T-helper 2 cell treated with Interferon-gamma antibody and Interleukin-4, amounts not matched to agents 100 ng/mL and 5 ng/mL, for 36 hours (primary cell): ENCODE data around the gene KIF1A. TPM values are rescaled to one million over a fixed set of nuclear protein-coding genes. Genes with fewer than 3 reads are reported as not detected.

Source experiments
- intact Hi-C: fragments of 100-400 bp; cut with micrococcal nuclease; formaldehyde crosslinking; loops from one replicate; pipeline ENCODE4 v1.15.1; 2023
- total RNA-seq: library from RNA; stranded (reverse); gene quantifications from 2 replicates; pipeline ENCODE4 v1.2.3, GENCODE V29; 2022

Gene KIF1A, protein sequence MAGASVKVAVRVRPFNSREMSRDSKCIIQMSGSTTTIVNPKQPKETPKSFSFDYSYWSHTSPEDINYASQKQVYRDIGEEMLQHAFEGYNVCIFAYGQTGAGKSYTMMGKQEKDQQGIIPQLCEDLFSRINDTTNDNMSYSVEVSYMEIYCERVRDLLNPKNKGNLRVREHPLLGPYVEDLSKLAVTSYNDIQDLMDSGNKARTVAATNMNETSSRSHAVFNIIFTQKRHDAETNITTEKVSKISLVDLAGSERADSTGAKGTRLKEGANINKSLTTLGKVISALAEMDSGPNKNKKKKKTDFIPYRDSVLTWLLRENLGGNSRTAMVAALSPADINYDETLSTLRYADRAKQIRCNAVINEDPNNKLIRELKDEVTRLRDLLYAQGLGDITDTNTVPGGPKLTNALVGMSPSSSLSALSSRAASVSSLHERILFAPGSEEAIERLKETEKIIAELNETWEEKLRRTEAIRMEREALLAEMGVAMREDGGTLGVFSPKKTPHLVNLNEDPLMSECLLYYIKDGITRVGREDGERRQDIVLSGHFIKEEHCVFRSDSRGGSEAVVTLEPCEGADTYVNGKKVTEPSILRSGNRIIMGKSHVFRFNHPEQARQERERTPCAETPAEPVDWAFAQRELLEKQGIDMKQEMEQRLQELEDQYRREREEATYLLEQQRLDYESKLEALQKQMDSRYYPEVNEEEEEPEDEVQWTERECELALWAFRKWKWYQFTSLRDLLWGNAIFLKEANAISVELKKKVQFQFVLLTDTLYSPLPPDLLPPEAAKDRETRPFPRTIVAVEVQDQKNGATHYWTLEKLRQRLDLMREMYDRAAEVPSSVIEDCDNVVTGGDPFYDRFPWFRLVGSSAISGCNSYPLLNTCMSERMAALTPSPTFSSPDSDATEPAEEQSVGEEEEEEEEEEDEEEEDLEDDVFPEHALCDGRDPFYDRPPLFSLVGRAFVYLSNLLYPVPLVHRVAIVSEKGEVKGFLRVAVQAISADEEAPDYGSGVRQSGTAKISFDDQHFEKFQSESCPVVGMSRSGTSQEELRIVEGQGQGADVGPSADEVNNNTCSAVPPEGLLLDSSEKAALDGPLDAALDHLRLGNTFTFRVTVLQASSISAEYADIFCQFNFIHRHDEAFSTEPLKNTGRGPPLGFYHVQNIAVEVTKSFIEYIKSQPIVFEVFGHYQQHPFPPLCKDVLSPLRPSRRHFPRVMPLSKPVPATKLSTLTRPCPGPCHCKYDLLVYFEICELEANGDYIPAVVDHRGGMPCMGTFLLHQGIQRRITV (N-terminal part only)
- 0.41 and 0.43 TPM in 2 replicates for total RNA-seq

DNA sequence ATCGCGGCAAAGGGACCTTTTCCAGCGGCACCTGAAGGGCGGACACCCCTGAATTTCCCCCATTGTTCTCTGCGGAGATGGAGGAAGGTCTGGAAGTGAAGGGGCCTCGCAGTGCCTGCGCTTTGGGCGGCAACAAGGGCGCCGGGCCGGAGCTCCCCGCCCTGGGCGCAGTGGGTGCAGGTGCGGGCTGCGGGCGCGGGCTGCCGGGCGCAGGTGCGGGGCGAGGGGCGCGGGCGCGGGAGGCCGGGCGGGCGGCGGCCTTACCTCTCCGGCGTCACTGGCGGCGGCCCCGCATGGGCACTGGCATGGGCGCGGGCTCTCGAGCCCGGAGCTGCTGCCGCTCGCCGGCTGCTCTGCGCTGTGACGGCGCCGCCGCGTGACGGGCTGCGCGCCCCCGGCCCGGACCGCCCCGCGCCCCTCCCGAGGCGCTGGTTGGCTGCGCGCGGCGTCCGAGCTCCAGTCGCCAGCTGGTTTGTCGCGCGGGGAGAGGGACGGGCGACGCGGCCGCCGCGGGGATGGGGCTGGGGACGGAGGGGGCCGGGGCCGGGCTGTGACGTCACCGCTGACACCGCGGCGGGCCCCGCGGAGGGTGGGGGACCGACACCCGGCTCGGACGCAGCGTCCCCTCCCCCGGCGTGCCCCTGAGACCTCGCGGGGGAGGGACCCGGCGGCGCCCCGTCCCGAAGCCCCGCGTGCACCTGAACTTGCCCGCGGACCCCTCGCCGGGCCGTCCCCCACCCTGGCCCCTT lies at the start of gene KIF1A:
KIF1A (minus strand) TSS at position 362 of the 749 bp plus-strand sequence. CDS start 22,467 bp downstream, outside the sequence.
- intact Hi-C loops: no loop called here

DNA sequence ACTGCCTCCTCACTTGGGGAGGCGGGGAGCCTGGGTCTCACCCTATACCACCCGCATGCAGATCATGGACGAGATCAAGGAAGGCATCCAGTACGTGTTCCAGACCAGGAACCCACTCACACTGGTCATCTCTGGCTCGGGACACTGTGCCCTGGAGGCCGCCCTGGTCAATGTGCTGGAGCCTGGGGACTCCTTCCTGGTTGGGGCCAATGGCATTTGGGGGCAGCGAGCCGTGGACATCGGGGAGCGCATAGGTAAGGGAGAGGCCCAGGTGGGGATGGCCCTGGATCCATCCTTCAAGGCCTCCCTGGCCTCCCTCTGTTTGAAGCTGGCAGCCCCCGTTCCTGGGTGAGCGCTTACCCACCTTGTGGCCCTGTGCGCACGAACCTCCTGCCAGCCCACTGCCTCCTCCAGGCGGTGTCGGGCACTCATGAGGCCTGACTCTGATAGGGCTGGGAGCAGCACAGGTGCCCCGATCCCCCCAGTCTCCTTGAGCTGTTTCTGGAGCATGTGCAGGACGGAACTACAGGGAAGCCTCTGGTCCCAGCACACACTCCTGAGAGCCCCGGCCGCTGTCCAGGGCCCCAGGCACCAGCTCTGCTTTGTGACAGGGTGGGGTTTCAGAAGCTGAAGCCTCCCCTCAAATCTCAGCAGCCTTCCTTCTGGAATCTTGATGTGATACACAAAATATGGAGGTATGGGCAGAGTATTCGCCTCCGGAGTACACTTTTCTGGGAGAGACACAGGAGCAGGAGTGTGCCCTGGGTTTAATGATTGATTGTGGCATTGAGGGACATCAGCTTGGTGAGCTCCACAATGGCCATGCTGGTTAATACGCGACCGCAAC lies 49.3 kb upstream of the KIF1A start:
- intact Hi-C loops: no loop called here

DNA sequence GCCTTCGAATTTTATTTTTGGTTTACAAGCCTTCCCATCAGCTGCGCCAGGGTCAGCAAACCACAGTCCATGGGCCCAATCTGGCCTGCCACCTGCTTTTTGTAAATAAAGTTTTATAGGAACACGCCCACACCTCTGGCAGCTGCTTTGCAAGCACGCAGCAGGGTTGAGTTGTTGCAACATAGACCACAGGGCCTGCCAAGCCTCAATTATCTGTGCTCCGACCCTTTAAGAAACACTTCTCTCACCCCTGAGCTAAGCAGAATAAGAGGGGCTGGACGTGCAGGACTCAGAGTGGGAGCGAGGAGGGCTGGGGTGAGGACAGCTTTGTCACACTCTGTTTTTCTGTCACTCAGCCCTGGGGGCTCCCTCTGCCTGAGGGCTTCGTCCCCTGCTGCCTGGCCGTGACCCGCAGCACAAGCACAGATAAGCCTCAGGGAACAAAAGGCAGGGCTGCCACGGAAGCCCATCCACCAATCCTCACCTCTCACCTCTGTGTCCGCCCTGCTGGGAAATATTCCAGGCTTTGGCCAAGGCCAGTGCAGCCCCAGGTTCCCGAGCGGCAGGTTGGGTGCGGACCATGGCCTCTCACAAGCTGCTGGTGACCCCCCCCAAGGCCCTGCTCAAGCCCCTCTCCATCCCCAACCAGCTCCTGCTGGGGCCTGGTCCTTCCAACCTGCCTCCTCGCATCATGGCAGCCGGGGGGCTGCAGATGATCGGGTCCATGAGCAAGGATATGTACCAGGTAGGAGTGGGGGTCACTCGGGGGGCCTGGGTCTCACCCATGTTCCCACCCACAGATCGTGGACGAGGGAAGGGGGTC lies 48.5 kb upstream of the KIF1A start, which contains the start of gene AGXT:
AGXT (plus strand) TSS at position 539 of the 823 bp plus-strand sequence; CDS start at position 581, 42 bp downstream.
- intact Hi-C loops: no loop called here

DNA sequence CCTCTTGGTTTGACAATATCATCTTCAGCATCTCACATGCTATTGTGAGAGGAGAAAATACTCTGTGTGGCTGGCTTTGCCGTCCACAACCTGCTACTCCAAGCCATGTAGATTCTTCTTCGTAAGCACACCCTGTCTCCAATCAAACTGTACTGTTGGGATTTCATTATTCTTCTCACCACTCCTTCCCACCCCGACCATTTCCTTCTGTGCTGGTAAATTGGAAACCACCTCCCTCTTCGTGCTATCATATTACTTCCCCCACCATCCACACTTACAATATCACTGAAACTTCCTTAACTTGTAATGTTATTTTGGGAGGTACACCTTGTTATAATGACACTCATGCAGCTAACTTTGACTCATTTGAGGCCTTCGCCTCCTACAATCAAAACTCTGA lies 45.4 kb upstream of the KIF1A start:
- intact Hi-C loops: no loop called here

DNA sequence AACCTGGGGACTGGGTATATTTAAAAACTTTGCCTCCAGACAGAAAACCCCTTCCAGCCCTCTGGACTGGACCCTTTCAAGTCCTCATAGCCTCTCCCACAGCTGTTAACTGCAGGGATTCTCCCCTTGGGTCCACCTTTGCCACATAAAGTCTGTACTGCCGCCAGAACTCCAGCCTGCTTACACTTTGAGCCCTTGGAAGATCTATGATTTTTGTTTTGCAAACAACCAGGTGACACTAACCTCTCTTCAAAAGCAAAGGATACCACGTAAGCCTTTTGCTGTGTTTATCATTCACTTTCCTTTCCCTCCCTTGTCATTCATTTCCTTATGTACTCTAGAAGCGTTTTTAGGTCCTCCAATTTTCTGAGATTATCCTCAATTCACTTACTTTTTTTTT lies 44.5 kb upstream of the KIF1A start:
- intact Hi-C loops: no loop called here

DNA sequence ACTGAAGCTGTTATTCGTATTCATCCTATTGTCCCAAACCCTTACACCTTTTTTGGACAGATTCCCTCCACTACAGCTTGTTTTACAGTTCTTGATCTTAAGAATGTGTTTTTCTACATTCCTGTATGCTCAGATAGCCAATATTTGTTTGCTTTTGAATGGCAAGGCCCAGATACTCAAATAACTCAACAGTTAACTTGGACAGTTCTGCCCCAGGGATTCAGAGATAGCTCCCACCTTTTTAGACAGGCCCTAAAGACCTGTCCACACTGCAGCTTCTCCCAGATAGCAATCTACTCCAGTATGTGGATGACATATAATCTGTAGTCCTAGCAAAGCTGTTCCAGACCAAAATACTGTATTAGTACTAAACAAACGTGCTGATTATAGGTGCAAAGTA lies 41.5 kb upstream of the KIF1A start:
- intact Hi-C loops: no loop called here

DNA sequence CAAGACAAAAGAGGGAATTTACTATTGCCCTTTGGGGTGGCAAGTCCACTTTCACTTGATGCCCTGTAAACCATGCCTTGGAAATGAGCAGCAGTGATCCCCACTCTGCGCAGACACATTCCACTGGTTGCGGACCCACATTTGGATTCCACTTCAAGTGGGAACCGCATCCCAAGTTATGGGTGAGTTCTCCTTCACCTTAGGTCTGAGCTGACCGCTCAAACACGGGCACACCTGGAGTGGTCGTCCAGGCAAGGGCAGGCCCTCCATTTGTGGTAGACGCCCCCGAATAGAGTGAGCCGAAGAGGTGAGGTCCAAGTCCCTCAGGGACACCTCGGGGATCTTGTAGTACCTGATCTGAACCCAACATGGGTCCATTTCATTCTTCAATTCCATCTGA lies 38.9 kb upstream of the KIF1A start:
- intact Hi-C loops: no loop called here

DNA sequence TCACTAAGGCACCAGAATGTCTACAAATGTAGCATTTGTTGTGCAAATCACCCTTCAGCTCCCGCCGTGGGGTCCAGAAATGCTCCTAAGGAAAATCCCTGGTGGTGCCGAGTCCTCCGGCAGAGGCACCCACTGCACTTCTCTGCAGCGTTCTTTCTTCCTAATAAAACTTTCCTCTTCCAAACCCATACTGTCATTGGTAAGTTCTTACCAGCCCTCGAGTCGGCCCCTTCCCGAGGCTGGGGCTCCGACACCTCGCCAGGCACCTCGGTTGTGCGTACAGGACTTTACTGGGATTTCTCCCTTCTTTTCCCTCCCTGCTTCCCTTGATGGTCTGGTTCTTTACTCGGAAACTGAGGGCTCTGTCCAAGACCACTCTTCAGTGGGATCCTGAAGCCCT lies 38.3 kb upstream of the KIF1A start:
- intact Hi-C loops: no loop called here

DNA sequence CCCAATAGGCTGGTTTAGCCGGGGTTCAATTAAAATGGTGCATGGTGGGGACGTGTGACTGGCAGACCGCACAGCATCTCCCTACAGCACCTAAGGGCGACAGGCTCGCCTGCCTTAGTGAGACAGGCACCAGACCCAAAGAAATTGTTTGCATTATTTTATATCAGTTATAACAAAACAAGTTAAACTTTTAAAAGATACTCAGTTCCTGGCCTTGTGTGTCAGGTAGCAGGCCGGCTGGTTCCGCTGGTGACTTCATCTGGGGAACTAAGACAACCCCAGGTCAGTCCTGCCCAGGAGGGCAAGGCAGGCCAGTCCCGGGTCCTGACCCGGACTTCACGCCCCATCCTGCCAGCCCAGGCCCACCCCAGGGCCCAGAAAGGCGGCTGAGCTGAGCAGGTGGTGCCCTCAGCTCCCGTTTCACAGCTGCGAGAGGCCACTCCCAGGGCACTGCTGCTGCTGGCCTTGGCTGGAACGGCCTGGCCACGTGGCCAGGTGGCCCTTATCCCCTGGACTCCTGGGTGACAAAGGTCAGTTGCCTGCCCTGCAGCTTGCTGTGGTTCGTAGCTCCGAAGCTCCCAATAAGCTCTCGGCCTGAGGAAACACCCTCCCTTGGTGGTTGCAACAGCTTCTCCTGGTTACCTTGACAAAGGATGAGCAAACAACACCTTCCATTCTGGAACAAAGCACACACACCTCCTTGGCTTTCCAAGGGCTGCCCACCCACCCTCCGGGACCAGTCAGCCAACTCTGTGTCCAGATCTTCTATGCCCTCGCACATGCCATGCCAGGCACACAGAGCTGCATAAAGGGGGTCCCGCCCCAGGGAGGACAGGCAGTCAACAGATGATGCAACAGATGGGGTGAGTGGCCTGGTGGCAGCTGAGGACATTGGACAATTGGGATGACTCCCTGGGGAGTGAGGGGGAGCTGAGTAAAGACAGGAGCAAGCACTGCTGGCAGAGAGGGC lies 37.3 kb upstream of the KIF1A start:
- intact Hi-C loops: no loop called here

DNA sequence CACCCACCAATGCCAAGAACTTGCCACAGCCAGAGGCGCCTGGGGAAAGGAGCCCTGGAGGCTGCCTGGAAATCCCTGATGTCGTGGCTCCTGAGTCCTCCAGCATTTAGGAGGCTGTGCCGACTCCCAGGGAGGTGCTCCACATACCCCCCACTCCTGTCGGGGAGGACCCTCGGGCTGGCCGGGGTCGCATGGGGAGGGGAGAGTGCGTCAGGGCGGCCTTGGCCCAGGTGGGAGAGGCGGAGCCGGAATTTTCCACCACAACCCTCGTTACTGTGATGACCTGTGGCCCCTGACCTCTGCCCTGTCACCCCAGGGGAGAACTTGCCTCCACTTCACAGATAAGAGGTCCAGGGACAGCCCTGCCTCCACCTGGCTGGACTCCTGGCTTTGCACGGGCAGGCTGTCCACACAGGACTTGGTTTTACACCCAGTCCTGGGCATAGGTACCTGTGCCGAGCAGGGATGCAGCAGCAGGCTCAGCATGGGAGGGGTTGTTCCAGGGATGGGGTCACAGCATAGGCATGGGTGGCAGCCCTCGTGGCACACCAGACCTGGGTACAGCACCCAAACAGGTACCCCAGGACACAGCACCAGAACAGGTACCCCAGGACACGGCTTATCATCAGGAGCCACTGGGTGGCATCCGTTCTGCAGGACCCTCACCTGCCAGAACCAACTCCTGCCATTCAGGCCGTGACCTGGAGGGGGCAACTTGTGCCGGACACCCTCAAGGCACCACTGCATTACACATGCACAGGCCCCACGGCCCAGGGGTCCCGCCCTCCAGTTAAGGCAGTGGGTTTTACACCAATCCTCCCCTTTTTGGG lies 36.3 kb upstream of the KIF1A start:
- intact Hi-C loops: no loop called here

DNA sequence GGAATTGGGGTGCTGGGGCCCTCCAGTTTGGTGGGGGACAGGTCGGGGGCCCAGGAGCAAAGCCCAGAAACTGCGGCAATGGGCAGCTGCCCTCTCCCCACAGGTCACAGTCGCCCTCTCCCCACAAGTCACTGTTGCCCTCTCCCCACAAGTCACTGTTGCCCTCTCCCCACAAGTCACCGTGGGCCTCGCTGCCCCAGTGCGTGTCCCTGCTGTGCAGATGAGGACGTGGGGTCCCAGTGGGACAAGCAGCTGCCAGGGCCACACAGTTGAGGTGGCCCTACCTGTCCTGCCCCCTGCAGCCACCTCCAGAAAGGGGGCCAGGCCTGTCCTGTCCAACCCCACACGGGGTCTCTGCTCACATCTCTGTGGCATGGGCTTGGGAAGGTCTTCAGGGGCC lies 35.7 kb upstream of the KIF1A start:
- intact Hi-C loops: no loop called here

DNA sequence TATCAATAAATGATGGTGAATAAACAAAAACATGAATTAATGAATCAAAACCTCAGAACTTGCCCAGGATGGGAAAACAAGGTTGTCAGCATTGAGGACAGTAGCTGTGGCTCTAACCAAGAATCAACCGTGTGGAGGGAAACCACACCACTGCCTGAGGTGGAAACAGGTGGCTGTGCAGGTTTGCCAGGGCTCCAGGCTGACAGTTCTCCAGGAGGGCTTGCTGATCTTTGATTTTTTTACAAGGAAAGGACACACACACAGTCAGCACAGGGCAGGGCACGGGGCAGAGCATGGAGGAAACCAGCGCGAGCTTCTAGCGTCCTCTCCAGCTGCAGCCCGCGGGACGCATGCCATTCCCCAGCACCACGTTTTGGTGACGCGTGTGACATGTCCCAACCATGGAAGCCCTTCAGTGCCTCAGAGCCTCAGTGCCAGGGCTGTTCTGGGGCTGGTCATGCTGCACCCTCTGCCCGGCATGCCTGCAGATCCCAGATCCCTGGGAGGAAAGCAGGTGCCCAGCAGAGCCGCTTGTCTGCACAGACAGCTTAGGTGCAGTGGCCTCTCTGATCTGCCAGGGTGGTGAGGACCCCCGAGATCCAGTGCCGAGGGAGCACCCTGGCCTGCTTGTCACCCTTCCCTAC lies 32.8 kb upstream of the KIF1A start:
- intact Hi-C loops: no loop called here

DNA sequence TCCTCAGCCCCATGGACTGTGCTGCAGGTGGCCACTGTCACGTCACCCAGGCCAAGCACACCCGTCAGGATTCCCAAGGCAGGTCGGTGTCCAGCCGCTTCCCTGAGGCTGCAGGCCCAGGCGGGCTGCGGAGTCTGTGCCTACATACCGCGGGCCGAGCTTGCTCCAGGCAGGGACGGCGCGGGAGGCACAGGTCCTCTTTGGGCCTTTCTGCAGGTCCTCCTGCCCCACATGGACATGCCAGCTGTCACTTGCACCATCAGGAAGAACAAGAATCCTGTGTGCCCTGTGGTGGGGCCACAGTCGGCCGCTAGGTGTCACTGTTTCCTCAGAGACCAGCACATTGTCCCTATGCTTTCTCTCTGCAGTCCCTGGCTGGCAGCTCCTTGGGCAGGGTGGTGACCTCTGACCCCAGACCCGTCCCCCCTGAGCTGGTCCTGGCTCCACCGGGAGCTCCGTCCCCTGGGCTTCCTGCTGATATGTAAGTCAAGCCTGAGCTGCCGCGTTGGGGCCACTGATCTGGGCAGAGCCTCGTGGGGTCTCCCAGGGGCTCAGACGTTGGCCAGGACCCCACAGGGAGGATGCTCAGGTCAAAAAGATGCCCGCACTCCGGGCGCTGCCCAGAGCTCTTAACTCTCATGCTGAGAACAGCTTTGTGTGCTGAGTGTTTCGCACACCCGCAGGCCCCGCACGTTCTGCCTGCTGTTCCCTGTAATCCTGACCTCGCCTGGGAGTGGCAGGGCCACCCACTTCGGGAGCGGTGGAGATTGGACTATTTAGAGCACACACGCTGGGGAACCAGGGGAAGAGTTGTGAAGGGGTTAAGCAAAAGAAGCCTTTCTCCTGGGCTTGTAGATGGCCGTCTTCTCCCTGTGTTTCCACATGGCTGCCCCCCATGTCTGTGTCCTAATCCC lies 31.3 kb upstream of the KIF1A start:
- intact Hi-C loops: no loop called here

DNA sequence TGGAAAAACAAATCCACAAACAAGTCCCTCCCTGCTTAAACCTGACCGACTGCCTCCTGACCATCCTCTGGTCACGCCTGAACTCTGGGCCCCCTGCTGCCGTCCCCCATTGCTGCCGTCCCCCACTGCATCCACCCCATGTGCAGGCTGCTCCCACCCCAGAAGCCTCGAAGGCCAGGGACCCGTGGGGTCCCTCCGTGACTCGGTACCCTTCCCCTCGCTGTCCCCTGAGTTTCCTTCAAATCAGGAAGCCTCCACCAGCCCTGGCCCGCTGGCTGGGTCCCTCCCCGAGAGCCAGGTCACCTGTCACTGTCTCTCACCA lies 30.7 kb upstream of the KIF1A start:
- intact Hi-C loops: no loop called here

DNA sequence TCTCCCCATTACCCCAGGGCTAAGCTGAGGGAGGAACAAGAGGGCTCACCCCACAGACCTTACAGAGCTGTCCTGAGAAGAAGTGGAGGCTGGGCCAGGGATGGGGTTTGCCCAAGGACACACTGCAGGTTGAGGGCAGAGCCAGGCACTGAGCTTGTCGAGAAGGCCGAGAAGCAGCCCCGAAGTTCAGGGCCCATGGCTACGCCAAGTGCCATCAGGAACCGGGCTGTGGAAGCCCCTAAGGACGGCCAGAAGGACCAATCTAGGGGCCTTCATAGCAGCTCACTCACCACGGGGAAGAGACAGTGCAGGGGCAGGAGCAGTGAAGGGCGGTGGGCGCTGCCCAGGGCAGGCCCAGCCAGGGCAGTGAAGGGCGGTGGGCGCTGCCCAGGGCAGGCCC lies 30.0 kb upstream of the KIF1A start:
- intact Hi-C loops: no loop called here
